Neuronal stem cell (in vitro differentiated cells): Measurements from ENCODE around the gene MVP.
A peak's percentile ranks its signal among the peaks of the same experiment; 100 is the strongest.

Experiments used
- DNase-seq: peaks from one replicate; pipeline ENCODE4 v3.0.0-alpha.2; 2013; ENCODE audit warnings: low spot score
- H2AFZ ChIP-seq: one replicate; pipeline ENCODE4 v1.6.1; 2013; ENCODE audit warnings: mild to moderate bottlenecking, low read length, inconsistent platforms
- H2AK5ac ChIP-seq: 2 replicates; pipeline ENCODE4 v1.6.1; 2013; ENCODE audit warnings: low read depth, mild to moderate bottlenecking, inconsistent platforms, low read length, moderate library complexity, mixed read lengths
- H2BK120ac ChIP-seq: 2 replicates; pipeline ENCODE4 v1.6.1; 2013; ENCODE audit warnings: low read depth, mild to moderate bottlenecking, inconsistent platforms, low read length, moderate library complexity, mixed read lengths
- H2BK12ac ChIP-seq: one replicate; pipeline ENCODE4 v1.6.1; 2013; ENCODE audit warnings: low read length, inconsistent platforms
- H2BK15ac ChIP-seq: 2 replicates; pipeline ENCODE4 v1.6.1; 2013; ENCODE audit warnings: mild to moderate bottlenecking, low read length, inconsistent platforms, mixed read lengths
- H2BK5ac ChIP-seq: one replicate; pipeline ENCODE4 v1.6.1; 2013; ENCODE audit warnings: inconsistent platforms, mild to moderate bottlenecking, low read length, moderate library complexity
- H3K14ac ChIP-seq: one replicate; pipeline ENCODE4 v1.6.1; 2013; ENCODE audit warnings: low read length, inconsistent platforms
- H3K18ac ChIP-seq: 2 replicates; pipeline ENCODE4 v1.6.1; 2013; ENCODE audit warnings: low read length, inconsistent platforms
- H3K23ac ChIP-seq: 2 replicates; pipeline ENCODE4 v1.6.1; 2013; ENCODE audit warnings: low read depth, mild to moderate bottlenecking, mixed read lengths, low read length, inconsistent platforms; ENCODE audit not compliant: poor library complexity
- H3K27ac ChIP-seq: replicated peaks from 3 replicates; pipeline ENCODE4 v1.5.1; 2013; ENCODE audit warnings: low read length, inconsistent platforms
- H3K27me3 ChIP-seq, 3 experiments: 2 replicates each; pipeline ENCODE4 v1.6.1; 2013; ENCODE audit warnings: low read length in 3 of 3, mild to moderate bottlenecking in 2 of 3, inconsistent platforms in 1 of 3, low read depth in 1 of 3, mixed read lengths in 1 of 3, moderate library complexity in 1 of 3; ENCODE audit not compliant: control insufficient read depth in 3 of 3, insufficient read depth in 3 of 3
- H3K36me3 ChIP-seq, 2 donors: replicated peaks in 1 of 2; 2 replicates each; pipeline ENCODE4 v1.6.1; 2013; ENCODE audit warnings: low read length in 2 of 2; ENCODE audit not compliant: control insufficient read depth in 2 of 2, insufficient read depth in 2 of 2
- H3K4ac ChIP-seq: 2 replicates; pipeline ENCODE4 v1.6.1; 2013; ENCODE audit warnings: inconsistent platforms, mild to moderate bottlenecking, low read length, moderate library complexity
- H3K4me1 ChIP-seq, 2 donors: 1 replicate in 1 of 2; 2 replicates in 1 of 2; pipeline ENCODE4 v1.6.1; 2013; ENCODE audit warnings: low read length in 2 of 2, low read depth in 1 of 2; ENCODE audit not compliant: control insufficient read depth in 2 of 2, insufficient read depth in 1 of 2
- H3K4me2 ChIP-seq: one replicate; pipeline ENCODE4 v1.6.1; 2013; ENCODE audit warnings: mild to moderate bottlenecking, low read length, inconsistent platforms; ENCODE audit not compliant: insufficient read depth, poor library complexity, severe bottlenecking
- H3K4me3 ChIP-seq, 2 donors: 2 replicates each; pipeline ENCODE4 v1.5.1; 2013; ENCODE audit warnings: low read length in 2 of 2, mild to moderate bottlenecking in 2 of 2, inconsistent platforms in 1 of 2, moderate library complexity in 1 of 2
- H3K79me1 ChIP-seq: one replicate; pipeline ENCODE4 v1.6.1; 2013; ENCODE audit warnings: low read depth, mild to moderate bottlenecking, inconsistent platforms, low read length, moderate library complexity
- H3K9ac ChIP-seq: one replicate; pipeline ENCODE4 v1.6.1; 2013; ENCODE audit warnings: mild to moderate bottlenecking, low read depth, low read length, inconsistent platforms; ENCODE audit not compliant: poor library complexity
- H3K9me3 ChIP-seq, 2 donors: replicated peaks in 1 of 2; 2 replicates each; pipeline versions ENCODE3 to v1.6.1; 2013; ENCODE audit warnings: low read length in 2 of 2, mild to moderate bottlenecking in 2 of 2, inconsistent platforms in 1 of 2, low read depth in 1 of 2, mixed read lengths in 1 of 2, moderate library complexity in 1 of 2; ENCODE audit not compliant: control insufficient read depth in 2 of 2, insufficient read depth in 1 of 2
- H4K8ac ChIP-seq: one replicate; pipeline ENCODE4 v1.6.1; 2013; ENCODE audit warnings: low read depth, mild to moderate bottlenecking, inconsistent platforms, low read length, moderate library complexity
- H4K91ac ChIP-seq: one replicate; pipeline ENCODE4 v1.6.1; 2013; ENCODE audit warnings: low read length, low read depth, mild to moderate bottlenecking, inconsistent platforms; ENCODE audit not compliant: poor library complexity
- WGBS, 2 donors: extraction: QIAGEN DNeasy Blood & Tissue Kit; methylation state at CpG; one replicate each; pipeline ENCODE4 v1.1.7; 2013; ENCODE audit warnings: missing lambda C conversion rate in 2 of 2, mixed read lengths in 1 of 2; ENCODE audit not compliant: insufficient read length in 2 of 2, insufficient replicate concordance in 1 of 2; ENCODE audit errors: extremely low coverage in 2 of 2; 5-methylcytosine and 5-hydroxymethylcytosine counted together

Gene MVP

DNA sequence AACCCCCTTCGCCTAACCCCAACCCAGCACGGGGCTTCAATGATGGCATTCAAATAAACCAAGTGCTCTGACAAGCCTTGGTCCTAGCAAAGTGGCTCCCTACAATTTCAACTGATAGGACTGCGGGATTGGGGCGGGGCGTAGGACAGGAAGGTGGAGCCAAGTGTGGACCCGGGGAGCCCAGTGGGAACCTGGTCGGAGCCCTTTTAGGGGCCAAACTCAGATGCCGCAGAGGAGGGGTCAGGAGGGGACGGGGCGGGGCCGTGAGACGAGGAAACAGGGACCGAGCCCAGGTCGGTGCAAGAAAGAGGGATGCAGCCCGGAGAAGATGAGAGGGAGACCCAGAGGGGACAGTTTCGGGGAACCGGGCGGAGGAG lies 55.9 kb downstream of the MVP start:
- Histone ChIP-seq H3K9me3 (peaks cover 0 to 3% of the 10 kb centered on the region in 2 donors), H3K27me3 (peaks cover 6 to 20% (median 8%) of the 10 kb centered on the region in 3 experiments), H3K36me3 (peaks cover 0 to 4% of the 10 kb centered on the region in 2 donors), H2AFZ (no peak overlapping the region), H3K23ac (no peak overlapping the region), H3K9ac (no peak overlapping the region), H2BK120ac (no peak overlapping the region), H3K18ac (peak overlapping the region; percentile 45), H3K4ac (no peak overlapping the region), H3K27ac (no peak overlapping the region), H2BK15ac (no peak overlapping the region), H3K4me3 (peak overlapping the region in 1 of 2 donors; percentile 69), H2BK12ac (no peak overlapping the region), H4K8ac (no peak overlapping the region), H2AK5ac (no peak overlapping the region), H3K4me1 (peaks cover 0 to 2% of the 10 kb centered on the region in 2 donors), H2BK5ac (no peak overlapping the region), H3K4me2 (peak overlapping the region; percentile 66), H3K79me1 (no peaks in the 10 kb centered on the region), H3K14ac (no peak overlapping the region), H4K91ac (no peak overlapping the region)
- no CpG with 5 or more reads among the region's 18 CpGs for WGBS, 2 donors
- no peak for DNase-seq

- Histone ChIP-seq H3K79me1 (no peaks in the 10 kb centered on the region), H2AK5ac (peak overlapping the region; percentile 92), H2BK12ac (peak overlapping the region; percentile 58), H3K4me2 (peak overlapping the region; percentile 66), H3K14ac (peak overlapping the region; percentile 98), H3K27me3 (peaks cover 6 to 20% (median 8%) of the 10 kb centered on the region in 3 experiments), H3K4me1 (peaks cover 0 to 2% of the 10 kb centered on the region in 2 donors), H4K8ac (peak overlapping the region; percentile 82), H2BK5ac (no peak overlapping the region), H2AFZ (peak overlapping the region; percentile 45), H4K91ac (no peak overlapping the region), H3K36me3 (peaks cover 0 to 4% of the 10 kb centered on the region in 2 donors), H3K9me3 (peaks cover 0 to 3% of the 10 kb centered on the region in 2 donors), H3K18ac (peak overlapping the region; percentile 95), H3K9ac (peak overlapping the region; percentile 60), H3K23ac (peak overlapping the region; percentile 93), H3K4ac (no peak overlapping the region), H3K27ac (no peak overlapping the region), H3K4me3 (peak overlapping the region in 1 of 2 donors; percentile 72), H2BK120ac (peak overlapping the region; percentile 41), H2BK15ac (peak overlapping the region; percentile 43)
- WGBS, 2 donors = no CpG with 5 or more reads among the region's 45 CpGs
- no peak for DNase-seq
Measured at GRCh38 chr16:29876594-29877249, 56.5 kb downstream of the MVP start.

- Histone ChIP-seq H3K79me1 (no peaks in the 10 kb centered on the region), H2BK120ac (peak overlapping the region; percentile 41), H3K23ac (no peak overlapping the region), H3K14ac (peak overlapping the region; percentile 4), H2BK15ac (peak overlapping the region; percentile 43), H3K36me3 (peaks cover 0 to 3% of the 10 kb centered on the region in 2 donors), H2BK12ac (no peak overlapping the region), H3K27ac (no peak overlapping the region), H3K4me2 (peak overlapping the region; percentile 66), H2AFZ (peak overlapping the region; percentile 45), H3K4ac (no peak overlapping the region), H3K9ac (peak overlapping the region; percentile 60), H4K91ac (no peak overlapping the region), H3K4me3 (peak overlapping the region in 1 of 2 donors; percentile 64), H3K4me1 (peaks cover 0 to 2% of the 10 kb centered on the region in 2 donors), H3K9me3 (peaks cover 0 to 3% of the 10 kb centered on the region in 2 donors), H2AK5ac (peak overlapping the region; percentile 92), H3K27me3 (peaks cover 6 to 20% (median 8%) of the 10 kb centered on the region in 3 experiments), H2BK5ac (no peak overlapping the region), H3K18ac (peak overlapping the region; percentile 95), H4K8ac (no peak overlapping the region)
- WGBS, 2 donors = no CpG with 5 or more reads among the region's 28 CpGs
- peak; percentile 85 for DNase-seq
Measured at GRCh38 chr16:29877266-29877961, 57.2 kb downstream of the MVP start.

DNA sequence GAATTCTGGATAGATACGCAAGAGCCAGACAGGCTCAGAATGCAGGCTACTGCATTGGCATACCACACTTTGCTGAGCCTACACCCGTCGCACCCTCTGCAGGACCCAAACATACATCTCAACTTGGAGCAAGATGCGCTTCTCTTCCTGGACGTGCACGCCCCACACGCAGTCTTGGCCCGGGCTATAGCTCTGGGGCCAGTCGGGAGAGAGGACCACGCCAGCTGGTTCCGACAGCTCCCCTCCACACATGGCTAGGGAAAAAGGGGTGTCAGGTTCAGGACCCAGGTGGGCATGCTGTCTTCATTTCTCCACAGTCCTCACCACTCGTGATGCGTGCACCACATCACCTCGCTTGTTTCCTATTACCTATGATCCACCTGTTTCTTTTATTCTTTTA lies 57.9 kb downstream of the MVP start:
- no peak overlapping the region for H2BK12ac ChIP-seq
- H3K27ac ChIP-seq = no peak overlapping the region
- no peak overlapping the region for H3K23ac ChIP-seq
- no peak overlapping the region for H2BK5ac ChIP-seq
- H3K9ac ChIP-seq = no peak overlapping the region
- no peak for DNase-seq
- no peak overlapping the region for H3K4me2 ChIP-seq
- H3K4me1 ChIP-seq = peaks cover 0 to 2% of the 10 kb centered on the region in 2 donors
- H3K79me1 ChIP-seq = no peaks in the 10 kb centered on the region
- H3K9me3 ChIP-seq = peaks cover 0 to 3% of the 10 kb centered on the region in 2 donors
- peaks cover 0 to 3% of the 10 kb centered on the region in 2 donors for H3K36me3 ChIP-seq
- H3K27me3 ChIP-seq = peaks cover 6 to 20% (median 8%) of the 10 kb centered on the region in 3 experiments
- peak overlapping the region; percentile 23 for H2BK15ac ChIP-seq
- H3K18ac ChIP-seq = no peak overlapping the region
- no peak overlapping the region for H2AFZ ChIP-seq
- H3K14ac ChIP-seq = no peak overlapping the region
- H3K4me3 ChIP-seq = no peak overlapping the region
- no peak overlapping the region for H2AK5ac ChIP-seq
- H3K4ac ChIP-seq = no peak overlapping the region
- H4K91ac ChIP-seq = no peak overlapping the region
- H4K8ac ChIP-seq = peak overlapping the region; percentile 92
- no peak overlapping the region for H2BK120ac ChIP-seq
- no CpG with 5 or more reads among the region's 14 CpGs for WGBS, 2 donors
